Measurements from ENCODE around the gene TRIM2.

DNA sequence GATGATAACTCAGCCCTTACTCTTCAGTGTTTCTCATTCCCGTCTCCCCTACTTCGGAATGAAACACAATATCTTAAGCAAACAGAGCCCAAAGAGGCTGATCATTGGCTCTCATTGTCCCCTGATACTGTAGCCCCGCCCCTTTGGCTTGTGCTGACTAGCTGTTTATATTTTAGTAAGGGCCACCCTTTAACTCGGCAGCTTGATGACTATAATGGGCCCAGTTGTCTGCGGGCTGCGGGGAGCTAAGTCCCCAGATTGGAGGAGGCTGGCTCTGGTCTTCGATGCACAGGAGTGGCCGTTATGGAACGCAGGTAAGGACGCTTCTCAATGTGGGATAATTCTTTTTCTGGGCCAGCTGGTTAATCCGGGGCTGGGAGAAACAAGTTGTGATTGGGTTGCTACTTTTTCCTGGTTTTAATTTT lies at the start of gene TRIM2:
- TF ChIP-seq, protein P1, sequence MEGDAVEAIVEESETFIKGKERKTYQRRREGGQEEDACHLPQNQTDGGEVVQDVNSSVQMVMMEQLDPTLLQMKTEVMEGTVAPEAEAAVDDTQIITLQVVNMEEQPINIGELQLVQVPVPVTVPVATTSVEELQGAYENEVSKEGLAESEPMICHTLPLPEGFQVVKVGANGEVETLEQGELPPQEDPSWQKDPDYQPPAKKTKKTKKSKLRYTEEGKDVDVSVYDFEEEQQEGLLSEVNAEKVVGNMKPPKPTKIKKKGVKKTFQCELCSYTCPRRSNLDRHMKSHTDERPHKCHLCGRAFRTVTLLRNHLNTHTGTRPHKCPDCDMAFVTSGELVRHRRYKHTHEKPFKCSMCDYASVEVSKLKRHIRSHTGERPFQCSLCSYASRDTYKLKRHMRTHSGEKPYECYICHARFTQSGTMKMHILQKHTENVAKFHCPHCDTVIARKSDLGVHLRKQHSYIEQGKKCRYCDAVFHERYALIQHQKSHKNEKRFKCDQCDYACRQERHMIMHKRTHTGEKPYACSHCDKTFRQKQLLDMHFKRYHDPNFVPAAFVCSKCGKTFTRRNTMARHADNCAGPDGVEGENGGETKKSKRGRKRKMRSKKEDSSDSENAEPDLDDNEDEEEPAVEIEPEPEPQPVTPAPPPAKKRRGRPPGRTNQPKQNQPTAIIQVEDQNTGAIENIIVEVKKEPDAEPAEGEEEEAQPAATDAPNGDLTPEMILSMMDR (IDR thresholded peaks at IDR 0.05; ENCODE audit: poor library complexity) = no peak
- TF ChIP-seq EZH2 (IDR thresholded peaks at IDR 0.05; ENCODE audit: borderline replicate concordance) = no peak
